Measurements from ENCODE around the gene KRTAP4-3.
"Not testable (repeated sequence)": the region's sequence is repeated elsewhere in the genome, so short reads cannot be mapped to it uniquely, and the experiment has no call there.

The KRTAP4-3 gene

DNA sequence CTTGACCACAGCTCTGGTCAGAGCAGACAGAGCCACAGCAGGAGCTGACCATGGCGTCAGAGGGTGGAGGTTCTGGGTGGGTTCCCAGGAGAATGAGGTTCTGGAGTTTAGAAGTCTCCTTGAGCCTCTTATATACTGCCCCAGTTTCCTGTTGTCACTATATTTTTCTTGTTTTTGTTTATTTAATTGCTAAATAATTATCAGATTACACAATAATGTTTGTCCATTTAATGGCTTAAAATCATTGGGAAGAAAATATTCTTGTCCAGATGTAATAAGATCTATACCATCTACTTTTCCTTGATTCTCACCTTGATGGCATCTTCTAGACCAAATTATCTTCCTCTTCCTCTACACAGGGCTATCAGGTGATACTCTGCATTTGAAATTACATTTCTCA is at the start of gene KRTAP4-3:
Gene KRTAP4-3, minus strand, starts transcription at position 101 of the 400 bp plus-strand sequence. Its CDS starts 49 bp downstream, at position 52.
- no peak for DNase-seq

DNA sequence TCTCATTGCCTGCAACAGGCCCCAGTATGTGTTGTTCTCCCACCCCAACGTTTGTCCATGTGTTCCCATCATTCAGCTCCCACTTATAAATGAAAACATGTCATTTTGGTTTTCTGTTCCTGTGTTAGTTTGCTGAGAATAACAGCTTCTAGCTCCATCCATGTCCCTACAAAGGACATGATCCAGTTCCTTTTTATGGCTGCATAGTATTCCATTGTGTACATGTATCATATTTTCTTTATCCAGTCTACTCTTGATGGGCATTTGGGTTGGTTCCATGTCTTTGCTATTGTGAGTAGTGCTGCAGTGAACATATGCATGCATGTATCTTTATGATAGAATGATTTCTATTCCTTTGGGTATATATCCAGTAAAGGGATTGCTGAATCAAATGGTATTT is 47.7 kb upstream of the KRTAP4-3 start:
- no peak for DNase-seq

DNA sequence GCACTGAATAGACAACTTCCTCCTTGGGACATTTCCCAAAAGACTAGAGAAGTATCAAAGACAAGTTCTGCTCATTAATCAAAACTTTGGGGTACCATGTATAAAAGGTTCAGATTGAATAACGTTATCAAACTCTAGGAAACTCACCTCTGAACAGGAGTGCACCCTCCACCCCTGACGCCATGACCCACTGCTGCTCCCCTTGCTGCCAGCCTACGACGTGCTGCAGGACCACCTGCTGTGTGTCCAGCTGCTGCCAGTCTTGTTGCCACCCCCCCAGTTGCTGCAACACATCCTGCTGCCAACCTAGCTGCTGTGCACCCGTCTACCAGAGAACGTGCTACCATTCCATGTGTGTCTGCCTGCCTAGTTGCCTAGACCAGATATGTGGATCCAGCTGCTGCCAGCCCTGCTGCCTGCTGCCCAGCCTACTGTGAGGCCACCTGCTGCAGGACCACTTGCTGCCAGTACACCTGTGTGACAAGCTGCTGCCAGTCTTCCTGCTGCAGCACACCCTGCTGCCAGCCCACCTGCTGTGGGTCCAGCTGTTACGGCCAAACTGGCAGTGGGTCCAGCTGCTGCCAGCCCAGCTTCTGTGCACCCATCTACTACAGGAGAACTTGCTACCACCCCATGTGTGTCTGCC is 44.6 kb upstream of the KRTAP4-3 start:
- no peak for DNase-seq

DNA sequence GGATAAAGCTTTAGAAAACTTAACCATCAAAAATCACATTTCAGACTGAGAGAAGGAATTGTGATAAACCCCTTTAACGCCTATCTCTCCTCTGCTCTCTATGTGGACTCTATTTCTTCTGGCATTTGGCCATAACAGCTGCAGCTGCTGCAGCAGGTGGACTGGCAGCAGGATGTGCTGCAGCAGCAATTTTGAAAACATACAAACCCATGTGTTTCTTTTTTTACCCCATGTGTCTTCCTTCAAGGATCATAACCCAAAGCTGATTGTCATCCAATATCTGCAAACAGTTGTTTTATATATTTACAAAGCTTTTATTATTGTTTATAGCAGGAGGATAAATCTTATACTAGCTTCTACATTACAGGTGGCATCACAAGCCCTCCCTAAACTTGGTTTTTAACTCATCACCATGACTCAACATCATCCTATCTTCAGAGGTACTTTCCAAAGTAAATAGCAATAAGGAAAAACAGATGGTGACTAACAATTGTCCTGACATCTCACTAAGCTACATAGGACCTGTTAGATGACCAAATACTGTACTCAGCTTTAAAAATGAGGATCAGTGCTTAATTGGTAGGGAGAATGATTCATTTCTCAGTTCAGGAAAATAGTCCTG is 43.9 kb upstream of the KRTAP4-3 start:
- no peak for DNase-seq

DNA sequence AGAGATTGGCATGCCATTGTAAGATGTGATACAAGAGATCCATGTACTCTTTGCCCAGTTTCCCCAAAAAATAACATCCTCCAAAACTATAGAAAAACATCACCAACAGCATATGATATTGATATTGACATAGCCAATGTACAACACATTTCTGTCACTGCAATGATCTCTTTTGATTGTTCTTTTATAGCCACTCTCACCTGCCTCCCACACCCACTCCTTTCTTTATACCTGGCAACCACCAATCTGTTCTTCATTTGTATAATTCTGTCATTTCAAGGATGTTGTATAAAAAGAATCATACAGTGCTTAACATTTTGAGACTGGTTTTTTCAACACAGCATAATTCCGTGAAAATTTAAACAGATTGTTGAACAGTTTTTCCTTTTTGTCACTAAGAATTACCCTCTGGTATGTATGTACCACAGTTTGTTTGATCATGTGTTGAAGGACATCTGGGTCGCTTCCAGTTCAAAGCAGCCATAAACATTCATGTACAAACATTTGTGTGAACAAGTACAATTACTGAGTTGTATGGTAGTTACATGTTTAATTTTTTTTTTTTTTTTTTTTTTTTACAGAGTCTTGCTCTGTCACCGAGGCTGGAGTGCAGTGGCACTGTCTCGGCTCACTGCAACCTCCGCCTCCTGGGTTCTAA is 31.5 kb upstream of the KRTAP4-3 start:
- DNase-seq: no peak

DNA sequence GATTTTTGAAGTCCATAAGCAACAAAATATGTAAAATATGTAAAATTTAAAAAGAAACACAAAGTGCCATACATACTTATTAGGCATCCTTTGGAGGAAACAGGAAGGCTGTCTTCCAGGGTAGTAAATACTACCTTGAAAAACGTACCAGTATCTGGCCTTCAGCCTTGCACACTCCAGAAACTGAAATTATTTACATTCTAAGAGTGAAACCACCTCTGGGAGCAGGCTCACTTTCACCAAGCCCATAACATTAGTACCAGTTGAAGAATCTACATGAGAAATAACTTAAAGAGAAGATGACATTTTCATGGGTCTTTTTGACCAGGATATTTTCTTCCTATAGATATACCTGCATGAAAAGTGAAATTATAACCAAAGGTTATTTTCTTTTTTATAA is 28.0 kb upstream of the KRTAP4-3 start:
- DNase-seq: no peak

DNA sequence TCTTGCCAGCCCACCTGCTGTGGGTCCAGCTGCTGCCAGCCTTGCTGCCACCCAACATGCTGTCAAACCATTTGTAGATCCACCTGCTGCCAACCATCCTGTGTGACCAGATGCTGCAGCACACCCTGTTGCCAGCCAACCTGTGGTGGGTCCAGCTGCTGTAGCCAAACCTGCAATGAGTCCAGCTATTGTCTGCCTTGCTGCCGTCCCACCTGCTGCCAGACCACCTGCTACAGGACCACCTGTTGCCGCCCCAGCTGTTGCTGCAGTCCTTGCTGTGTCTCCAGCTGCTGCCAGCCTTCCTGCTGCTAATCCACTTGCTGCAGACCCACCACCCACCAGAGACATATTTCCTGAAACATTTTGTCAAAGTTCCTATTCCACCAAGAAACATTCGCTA is 22.3 kb upstream of the KRTAP4-3 start:
- no peak for DNase-seq

DNA sequence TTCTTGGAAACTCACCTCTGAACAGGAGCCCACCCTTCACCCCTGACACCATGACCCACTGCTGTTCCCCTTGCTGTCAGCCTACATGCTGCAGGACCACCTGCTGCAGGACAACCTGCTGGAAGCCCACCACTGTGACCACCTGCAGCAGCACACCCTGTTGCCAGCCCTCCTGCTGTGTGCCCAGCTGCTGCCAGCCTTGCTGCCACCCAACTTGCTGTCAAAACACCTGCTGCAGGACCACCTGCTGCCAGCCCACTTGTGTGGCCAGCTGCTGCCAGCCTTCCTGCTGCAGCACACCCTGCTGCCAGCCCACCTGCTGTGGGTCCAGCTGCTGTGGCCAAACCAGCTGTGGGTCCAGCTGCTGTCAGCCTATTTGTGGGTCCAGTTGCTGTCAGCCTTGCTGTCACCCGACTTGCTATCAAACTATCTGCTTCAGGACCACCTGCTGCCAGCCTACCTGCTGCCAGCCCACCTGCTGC is 21.9 kb upstream of the KRTAP4-3 start, which contains the start of gene KRTAP9-1:
Gene KRTAP9-1, plus strand, starts transcription at position 51 of the 482 bp plus-strand sequence. Its CDS starts 0 bp downstream, at position 51.
- not testable (repeated sequence) for DNase-seq

DNA sequence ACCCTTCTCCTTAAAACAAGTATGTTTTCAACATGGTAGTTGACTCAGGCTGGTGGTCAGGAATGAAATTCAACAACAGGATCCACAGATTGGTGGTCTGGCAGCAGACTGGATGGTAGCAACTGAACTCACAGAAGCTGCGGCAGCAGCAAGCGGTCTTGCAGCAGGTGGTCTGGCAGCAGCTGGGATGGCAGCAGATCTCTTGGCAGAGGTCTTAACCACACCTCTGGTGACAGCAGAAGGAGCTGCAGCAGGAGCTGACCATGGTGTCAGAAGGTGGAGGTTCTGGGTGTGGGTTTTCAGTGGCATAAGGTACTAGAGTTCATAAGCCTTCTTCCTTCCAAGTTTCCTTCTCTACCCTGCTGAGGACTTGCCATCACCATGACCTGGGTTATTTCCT is 18.9 kb upstream of the KRTAP4-3 start:
- DNase-seq: no peak

DNA sequence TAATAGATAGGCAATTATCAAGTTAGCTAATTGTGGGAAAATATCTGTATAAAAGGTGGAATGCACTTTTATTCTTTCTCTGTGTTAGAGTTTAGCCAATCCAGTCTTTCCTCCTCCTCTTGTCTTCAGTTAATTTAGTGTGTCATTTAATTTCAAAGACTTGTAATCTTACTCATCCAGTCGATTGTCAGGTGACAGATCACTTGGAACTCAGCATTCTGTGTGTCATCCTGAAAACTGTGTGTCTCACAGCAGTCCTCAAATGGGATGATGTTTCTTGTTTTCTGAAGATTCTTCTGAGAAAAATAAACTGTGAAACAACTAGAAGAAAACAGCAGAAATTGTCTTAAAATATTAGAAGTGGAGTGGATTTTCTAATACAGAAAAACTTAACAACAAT is 17.0 kb upstream of the KRTAP4-3 start:
- DNase-seq: no peak

DNA sequence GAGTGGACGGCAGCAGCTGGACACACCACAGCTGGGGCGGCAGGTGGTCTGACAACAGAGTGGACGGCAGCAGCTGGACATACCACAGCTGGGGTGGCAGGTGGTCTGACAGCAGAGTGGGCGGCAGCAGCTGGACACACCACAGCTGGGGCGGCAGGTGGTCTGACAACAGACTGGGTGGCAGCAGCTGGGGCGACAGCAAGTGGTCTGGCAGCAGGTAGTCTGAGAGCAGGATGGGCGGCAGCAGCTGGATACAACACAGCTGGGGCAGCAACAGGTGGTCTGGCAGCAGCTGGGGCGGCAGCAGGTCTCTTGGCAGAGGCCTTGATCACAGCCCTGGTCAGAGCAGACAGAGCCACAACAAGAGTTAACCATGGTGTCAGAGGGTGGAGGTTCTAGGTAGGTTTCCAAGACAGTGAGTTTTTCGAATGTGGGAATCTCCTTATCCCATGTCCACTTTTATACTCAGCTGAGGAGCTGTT is 16.5 kb upstream of the KRTAP4-3 start, which contains the start of gene KRTAP4-1:
Gene KRTAP4-1, minus strand, starts transcription at position 432 of the 482 bp plus-strand sequence. Its CDS starts 57 bp downstream, at position 375.
- no peak for DNase-seq

DNA sequence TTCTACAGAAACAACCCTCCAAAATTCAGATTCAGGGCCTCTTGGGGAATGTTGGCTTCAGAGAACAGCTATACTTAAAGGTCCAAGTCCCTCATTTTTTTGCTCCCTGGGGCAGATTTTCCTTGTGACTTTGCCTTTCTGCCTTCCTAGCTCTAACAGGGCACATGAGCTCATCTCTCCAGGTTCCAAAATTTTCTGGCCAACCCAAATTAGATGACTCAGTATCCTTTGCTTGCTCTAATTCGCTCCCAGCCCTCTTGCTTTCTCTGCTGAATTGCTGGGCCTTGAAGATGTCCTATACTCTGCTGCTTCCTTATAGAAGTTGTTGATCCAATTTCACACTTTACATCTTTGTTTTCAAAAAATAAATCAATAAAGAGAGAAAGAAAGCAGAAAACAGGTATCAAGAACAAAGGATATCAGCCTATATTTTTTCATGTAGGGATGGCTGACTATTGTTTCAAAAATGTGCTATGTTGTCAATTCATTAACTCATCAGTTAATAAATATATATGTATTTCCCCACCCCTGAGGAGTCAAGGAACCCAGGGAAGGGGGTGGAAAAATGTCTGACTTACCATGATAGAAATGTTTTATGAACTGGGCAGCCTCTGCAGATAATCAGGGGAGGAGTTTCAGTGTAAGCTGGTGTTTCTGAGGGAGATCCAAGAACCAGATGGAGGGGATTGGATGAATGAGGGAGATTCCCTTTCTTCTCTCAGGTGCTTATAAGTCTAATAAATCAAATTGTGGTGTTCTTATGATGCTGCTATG is 11.0 kb upstream of the KRTAP4-3 start:
- DNase-seq: no peak

DNA sequence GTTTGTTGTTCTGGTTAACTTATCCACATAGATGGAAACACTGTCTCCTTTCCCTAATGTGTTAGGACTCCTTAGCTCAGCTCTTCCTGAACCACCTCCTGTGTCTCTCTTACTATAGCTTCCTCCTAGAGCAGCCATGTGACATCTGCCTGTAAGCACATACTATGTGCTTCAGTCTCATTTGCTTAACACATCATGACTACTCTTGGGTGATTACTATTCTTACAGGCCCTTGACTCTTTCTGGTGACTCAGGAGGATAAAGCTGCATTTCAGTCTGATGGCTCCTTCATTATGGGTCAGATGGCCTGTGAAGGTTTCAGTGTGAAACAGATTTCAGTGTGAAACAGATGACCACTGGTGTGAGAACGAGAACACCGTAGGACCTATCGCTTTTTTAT is 10.3 kb upstream of the KRTAP4-3 start:
- DNase-seq: no peak

DNA sequence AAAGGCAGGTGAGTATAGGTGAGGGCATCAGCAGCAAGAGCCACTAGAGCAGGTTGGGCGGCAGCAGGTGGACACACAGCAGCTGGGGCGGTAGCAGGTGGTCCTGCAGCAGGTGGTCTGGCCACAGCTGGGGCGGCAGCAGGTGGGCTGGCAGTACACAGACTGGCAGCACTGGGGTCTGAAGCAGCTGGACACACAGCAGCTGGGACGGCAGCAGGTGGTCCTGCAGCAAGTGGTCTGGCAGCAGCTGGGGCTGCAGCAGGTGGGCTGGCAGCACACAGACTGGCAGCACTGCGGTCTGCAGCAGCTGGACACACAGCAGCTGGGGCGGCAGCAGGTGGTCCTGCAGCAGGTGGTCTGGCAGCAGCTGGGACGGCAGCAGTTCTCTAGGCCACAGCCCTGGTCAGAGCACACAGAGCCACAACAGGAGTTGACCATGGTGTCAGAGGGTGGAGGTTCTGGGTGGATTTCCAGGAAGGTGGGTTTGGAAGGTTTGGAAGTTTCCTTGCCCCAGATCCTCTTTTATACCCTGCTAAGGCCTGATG is 9.8 kb upstream of the KRTAP4-3 start, which contains the start of gene KRTAP4-2:
Gene KRTAP4-2, minus strand, starts transcription at position 495 of the 545 bp plus-strand sequence. Its CDS starts 57 bp downstream, at position 438.
- no peak for DNase-seq

DNA sequence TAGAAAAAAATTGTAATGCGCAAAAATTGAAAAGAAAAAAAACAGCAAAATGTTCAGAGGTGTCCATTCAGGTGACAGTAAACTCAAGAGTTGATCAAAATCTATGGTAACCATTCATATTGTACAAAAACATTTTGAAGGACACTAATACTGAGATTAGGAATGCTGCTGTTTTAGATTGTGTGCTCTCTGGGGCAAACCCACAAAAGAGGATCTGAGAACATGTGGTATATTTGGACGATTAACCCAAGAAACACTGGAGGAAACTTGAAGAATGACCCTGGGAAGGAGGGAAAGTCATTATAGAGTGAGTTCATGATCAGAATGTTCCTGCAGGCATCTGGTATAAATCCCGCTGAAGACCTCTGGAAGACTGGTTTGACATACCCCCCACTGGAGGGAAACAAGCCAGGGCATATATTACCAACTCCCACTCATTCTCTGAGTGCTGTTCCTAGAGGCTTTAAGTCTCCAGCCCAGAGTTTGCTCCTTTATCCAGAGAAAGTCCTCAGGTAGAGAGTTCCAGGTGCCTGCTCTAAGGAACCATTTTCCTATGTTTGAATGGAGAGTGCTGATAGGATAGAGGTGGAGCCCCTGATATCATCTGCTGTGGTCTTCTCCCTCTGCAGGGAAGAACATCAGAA is 8.8 kb upstream of the KRTAP4-3 start:
- DNase-seq: no peak

DNA sequence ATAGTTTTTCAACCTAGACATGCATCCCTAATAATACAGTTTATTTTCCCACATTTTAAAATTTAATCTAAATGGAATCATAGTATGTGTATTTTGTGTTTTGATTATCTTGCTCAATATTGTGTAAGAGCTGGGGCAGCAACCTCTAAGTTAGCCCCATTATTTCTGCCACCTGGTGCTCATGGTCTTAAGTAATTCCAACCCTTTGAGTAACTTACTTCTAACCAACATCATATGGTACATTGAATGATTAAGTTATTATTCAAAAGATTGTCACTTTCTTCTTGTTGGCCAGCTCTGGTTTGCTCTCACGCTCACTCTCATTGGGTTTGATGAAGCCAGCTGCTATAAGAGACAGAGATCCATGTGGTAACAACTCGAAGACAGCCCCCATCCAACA is 3.9 kb upstream of the KRTAP4-3 start:
- no peak for DNase-seq

DNA sequence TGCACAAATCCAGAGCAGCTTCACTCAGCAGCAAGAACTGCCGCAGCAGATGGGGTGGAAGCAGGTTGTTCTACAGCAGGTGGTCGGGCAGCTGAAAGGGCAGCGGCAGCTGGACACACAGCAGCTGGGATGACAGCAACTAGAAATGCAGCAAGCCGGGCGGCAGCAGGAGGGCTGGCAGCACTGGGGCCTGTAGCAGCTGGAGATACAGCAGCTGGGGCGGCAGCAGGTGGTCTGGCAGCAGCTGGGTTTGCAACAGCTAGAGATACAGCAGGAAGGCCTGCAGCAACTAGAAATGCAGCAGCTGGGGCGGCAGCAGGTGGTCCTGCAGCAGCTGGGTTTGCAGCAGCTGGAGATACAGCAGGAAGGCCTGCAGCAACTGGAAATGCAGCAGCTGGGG is 460 bp downstream of the KRTAP4-3 start:
- no peak for DNase-seq

DNA sequence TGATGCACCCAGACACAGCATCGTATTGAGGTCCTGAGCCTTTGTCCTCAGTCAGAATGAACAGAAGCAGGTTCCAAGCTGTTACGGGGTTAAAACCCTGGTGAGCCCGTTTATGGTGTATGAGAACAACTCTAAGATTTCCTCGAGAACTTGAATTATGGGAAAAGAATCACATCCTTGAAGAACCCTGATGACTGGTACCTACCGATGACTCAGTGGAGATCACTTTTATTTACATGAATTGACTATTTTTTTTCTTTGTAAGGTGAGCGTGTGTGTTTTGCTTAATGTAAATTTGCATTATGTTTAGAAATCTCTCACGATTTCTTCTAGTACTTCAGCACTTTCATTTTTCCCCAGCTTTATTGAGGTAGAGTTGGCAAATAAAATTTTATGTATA is 4.2 kb downstream of the KRTAP4-3 start:
- no peak for DNase-seq

DNA sequence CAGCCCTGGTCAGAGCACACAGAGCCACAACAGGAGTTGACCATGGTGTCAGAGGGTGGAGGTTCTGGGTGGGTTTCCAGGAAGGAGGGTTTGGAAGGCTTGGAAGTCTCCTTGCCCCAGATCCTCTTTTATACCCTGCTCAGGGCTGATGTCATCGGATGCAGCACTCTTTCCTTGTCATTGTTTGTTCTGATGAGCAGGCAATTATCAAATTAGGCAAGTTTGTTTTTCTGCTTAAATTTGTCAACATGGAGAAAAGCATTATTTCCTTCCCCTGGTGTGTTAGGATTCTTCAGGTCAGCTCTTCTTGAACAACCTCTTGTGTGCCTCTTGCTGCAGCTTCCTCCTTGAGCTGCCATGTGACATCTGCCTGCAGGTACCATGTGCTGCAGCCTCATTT is 7.4 kb downstream of the KRTAP4-3 start, which contains the start of gene KRTAP4-4:
Gene KRTAP4-4, minus strand, starts transcription at position 101 of the 400 bp plus-strand sequence. Its CDS starts 57 bp downstream, at position 44.
- DNase-seq: no peak

DNA sequence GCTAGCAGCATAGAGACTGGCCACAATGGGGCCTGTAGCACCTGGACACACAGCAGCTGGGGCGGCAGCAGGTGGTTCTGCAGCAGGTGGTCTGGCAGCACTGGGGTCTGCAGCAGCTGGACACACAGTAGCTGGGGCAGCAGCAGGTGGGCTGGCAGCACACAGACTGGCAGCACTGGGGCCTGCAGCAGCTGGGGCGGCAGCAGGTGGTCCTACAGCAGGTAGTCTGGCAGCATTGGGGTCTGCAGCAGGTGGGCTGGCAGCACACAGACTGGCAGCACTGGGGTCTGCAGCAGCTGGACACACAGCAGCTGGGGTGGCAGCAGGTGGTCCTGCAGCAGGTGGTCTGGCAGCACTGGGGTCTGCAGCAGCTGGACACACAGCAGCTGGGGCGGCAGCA is 7.8 kb downstream of the KRTAP4-3 start:
- not testable (repeated sequence) for DNase-seq

DNA sequence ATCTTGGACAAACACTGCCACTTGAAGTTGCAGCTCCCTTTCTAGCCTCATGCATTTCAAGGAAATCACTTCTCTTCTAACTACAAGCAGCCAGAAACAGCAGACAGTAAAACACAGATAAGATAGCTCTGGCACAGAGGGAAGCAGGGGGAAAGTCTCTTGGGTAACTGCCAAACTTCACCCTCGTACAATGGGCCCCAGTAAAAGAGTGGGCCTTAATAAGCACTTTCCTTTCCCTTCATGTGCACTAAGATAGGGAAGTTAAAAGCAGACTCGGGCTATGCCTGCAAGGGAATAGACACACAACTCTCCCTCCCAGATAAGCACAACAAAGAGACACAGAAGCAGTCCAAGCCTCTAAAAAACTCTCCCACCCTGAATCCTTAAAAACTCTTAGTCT is 14.2 kb downstream of the KRTAP4-3 start:
- peak in 1 of 2 experiments; percentile 30 for DNase-seq

DNA sequence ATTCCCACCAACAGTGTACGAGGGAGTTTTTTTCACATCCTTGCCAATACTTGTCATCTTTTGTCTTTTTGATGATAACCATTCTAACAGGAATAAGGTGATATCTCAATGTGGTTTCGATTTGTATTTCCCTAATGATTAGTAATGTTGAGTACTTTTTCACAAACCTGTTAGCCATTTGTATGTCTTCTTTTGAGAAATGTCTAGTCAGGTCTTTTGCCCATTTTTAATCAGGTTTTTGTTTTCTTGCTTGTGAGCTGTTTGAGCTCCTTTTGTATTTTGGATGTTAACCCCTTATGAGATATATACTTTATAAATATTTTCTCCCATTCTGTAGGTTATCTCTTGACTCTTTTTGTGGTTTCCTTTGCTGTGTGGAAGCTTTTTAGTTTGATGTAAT is 16.5 kb downstream of the KRTAP4-3 start:
- DNase-seq: no peak
